GM18517 (cell line): ENCODE data around the gene METTL5.

ENCODE experiments used
- ATAC-seq: cut with Tn5 transposase; IDR thresholded peaks from one replicate; pipeline ENCODE4 v1.9.1; 2021; ENCODE audit warnings: mild to moderate bottlenecking, moderate library complexity; ENCODE audit not compliant: unreplicated experiment

The METTL5 gene

DNA sequence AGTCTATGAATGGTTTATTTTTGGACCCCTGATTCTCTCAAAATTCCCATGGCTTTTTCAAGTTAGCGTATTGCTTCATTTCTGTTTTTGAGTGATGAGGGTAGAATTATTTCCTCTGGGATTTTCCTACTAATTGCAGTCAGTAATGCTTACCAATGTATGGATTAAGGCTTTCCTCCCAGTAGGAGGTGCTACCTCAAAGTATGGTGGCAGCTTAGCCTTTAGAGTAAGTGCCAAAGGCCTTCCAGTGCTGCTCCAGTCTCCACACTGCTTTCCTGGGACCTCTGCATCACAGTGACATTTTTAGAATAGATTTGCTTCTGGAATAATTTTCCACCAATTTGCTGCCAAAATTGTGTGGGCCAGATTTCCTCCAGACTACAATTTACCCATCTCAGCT is 42.2 kb downstream of the METTL5 start:
- no peak for ATAC-seq

DNA sequence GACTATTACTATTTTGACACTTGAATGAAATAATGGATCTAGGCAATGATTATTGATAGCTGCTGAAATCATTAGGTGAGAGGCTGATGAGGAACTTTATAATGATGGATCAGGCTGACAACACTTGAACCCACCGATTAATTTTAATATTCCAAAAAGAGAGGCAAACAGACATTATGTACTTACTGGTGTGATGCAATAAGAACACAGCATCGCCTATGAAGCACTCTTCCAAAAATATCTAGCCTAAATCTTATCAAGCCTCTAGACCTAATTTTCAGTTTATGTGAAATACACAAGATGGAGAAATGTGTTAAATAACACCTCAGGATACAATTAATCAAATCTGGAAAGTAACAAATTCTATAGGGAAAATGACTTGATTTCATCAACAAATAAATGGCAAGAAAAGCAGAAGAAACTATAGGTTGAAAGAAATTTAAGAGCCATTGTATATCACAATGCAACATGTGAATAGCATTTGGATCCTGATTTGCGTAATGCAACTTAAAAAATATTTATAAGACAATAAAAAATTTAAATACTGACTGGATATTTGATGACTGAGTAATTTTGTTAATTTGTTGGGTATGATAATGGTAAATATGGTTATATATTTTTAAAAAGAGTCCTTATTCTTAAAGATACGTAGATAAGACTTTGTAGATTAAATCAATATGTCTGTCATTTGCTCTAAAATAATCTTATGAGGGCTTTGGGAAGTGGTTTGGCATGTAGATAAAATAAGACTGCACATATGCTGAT is 43.3 kb downstream of the METTL5 start:
- ATAC-seq = no peak

DNA sequence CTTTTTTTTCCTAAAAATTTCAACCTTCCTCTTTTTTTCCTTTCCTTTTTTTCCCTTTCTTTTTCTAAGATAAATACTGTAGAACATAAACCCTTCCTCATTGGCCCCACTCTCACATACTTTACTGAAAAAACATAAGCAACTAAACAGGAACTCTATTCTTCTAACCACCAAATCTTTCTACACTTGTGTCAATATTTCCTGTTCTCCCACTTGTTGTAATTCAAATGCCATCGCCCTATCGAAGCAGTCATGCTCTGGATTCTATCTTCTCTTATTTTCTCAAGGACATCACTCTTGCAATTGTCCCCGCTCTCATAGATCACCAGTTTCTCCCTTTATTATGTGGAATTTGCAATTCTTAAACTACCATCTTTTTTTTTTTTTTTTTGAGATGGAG is 46.3 kb downstream of the METTL5 start:
- no peak for ATAC-seq

DNA sequence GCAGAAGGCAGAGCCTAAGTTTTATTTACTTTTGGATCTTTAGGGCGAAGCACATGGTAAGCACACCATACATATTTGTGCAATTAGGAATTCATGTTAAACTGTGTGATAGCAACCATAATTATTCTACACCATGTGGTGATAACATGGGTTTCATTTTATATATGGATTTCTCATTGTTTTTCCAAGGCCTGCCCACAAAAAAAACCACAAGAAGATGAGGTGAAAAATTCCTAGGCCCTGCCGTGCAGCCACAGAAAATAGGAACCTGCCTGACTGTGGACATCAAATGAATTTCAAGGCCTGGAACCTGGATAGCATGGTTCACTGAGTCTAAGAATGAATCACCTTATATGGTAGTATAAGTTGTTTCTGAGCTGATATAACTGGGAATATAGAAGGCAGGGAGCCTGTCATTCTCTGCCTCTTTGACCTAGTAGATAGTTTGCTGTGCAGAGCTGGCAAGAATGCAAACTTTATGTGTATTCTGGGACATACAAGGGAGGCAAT is 48.4 kb downstream of the METTL5 start:
- no peak for ATAC-seq

DNA sequence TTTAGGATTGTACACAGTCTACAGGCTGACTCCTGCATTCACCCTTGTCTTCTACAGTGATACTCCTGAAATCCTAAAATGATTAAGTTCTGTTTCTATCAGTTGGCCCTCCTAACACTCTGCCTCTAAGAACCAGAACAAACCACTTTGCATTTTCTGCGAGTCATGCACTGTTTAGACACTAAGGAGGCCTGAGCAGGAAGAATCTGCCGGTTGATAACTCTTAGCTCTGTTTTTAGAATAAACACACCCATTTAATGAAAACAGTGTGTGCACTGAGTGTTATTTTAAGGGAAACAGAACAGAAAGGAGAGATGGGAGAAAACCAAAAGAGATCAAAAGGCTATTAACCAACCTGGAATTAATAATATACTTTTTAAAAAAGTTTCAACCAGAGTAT is 48.9 kb downstream of the METTL5 start:
- ATAC-seq = no peak

DNA sequence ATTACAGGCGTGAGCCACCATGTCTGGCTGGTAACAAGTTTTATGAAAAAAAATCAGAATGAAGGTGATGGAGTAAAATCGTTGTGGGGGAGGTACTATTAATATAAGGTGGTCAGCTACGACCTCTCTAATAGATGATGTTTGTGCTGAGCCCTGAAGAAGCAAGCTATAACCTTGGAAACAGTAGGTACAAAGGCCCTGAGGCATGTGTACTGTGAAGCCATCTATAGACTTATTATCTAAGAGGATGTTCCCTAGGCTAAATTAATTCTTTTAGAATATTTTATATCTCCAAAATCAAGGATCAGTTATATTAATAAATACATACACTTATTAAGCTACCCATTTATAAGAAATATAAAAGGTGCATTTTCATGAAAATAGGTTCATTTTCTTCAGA is 49.4 kb downstream of the METTL5 start:
- ATAC-seq = no peak

DNA sequence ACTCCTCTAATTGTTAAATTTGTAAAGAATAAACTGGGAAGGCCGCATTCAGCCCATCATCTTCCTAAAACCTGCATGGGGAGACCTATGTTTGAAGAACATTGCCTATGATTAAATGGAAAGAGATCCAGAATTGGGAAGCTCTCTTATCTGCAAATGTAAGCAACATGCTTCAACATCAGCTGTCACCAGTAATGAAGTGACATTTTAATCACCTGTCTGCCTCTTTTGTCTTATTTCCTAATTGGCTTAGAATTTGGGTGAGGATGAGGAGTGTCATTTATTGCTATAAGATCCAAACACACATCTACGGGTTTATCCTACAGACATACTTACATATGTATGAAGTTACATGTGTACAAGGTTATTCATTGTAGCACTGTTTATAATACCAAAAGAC is 52.1 kb downstream of the METTL5 start:
- no peak for ATAC-seq

DNA sequence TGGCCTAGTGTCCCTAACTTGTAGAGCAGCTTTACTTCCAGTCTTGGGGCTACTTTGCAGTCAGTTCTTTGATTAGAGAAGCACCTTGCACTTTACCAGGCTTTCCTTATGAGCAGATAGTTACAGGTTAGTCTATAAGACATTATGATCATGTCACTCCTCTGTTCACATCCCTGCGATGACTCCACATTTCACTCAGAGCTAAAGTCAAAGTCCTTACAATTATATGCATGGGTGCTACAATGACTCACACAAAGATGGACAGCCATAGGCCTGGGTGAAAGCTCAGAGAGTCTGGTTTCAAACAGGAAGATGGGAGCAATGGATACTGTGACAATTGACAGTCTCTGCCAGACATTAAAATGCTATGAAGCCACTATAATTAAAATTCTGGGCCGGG is 53.1 kb downstream of the METTL5 start:
- no peak for ATAC-seq

DNA sequence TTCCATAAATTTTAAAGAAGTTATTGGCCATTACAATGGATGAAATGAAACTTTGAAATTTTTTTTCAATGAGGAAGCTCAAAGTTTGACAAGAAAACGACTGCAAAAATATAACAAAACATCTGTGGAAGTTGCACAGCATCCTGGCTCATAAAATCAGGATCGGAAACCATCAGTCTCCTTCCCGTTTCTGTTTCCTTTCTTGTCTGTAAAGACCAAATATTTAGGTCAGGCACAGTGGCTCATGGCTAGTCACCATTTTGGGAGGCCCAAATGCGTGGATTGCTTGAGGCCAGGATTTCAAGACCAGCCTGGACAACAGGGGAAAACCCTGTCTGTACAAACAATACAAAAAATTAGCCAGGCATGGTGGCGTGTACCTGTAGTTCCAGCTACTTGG is 53.7 kb downstream of the METTL5 start:
- ATAC-seq = no peak

DNA sequence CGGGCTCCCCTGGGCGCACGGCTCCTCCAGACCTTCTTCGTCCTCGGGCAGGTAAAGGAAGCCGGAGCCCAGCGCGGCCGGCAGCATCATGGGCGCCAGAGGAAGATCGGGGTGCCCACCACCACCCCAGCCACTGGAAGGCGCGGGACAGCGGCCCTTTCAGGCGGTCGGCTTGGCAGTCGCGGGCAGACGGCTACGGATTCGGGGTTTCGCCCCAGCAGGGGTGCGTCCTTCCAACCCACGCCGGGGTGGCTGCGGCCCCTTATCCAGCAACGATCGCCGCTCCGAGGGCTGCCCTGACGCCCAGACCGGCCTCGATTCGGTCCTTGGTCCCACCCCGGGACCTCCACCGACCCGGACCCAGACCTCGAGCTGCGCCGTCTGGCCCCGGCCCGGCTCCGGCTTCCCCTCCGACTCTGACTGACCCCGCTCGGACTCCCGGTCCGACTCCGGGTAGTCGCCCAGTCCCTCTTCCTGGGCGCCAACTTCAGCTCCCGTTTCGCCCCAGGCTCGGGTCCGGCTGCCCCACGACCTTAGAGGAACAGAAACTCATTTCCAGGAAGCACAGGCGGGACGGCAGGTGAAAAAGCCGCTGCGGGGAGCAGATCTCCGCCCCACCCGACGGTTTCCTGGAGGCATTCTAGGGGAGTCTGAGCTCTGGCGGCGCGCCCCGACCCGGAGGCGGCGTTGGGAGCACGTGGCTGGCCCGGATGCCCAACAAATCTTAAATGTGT is 56.3 kb downstream of the METTL5 start:
- no peak for ATAC-seq

DNA sequence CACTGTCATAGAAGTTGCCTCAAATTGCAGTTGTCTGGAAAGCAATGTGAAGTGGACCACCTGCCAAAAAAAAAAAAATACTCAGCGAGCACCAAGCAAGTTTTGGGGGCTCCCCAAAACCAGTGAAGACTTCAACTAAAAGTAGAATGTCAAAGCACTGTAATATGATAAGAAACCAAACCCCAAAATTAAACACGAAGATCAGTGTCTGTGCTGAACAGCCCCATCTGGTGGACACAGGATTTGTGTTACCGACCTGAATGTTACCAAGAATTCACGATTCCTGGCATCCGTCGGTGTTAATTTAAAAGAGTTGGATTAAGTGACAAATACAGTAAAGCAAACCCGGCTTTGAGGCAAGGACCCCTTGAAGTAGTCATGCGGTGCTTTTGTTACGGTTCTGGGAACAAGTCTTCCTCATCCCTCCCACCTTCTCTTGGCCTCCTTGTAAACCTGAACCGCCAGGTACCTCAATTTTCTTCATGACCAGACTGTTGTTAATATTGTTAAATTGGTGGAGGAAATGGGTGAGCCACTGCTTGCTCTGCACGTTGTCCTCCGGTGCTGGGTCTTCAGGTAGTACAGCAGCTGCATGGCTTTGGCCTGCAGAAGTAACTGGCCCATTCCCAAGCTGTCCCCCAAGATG is 57.3 kb downstream of the METTL5 start:
- no peak for ATAC-seq

DNA sequence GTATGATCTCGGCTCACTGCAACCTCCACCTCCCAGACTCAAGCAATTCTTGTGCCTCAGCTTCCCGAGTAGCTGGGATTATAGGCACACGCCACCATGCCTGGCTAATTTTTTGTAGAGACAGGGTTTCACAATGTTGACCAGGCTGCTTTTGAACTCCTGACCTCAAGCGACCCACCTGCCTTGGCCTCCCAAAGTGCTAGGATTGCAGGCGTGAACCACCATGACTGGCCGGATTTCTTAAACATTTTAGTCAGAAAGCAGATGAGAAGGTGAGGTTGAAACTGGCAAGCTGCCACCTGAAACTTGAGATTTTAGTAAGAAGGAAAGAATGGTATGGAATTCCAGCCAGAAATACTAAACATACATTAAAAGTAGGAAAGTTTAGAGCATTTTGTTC is 59.2 kb downstream of the METTL5 start:
- no peak for ATAC-seq

DNA sequence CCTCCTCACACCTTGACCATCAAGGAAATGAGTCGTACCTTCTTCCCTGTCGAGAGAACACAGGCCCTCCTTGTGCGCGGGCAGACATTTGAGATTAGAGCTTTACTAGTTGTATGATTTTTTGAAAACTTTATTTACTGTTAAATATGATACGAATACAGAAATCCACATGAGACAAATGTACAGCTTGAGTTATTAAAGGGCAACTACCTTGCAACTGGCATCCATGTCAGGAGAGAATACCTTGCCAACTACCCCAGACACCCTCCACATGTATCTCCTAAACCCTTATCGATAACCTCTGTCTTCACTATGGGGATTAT is 62.8 kb downstream of the METTL5 start:
- ATAC-seq = no peak
